A673 (cell line): Measurements from ENCODE around the gene SLC44A1.

Experiments
- EZH2 ChIP-seq: fragments of 200-600 bp; sonication (generic); IDR thresholded peaks from 2 replicates; pipeline ENCODE4 v1.6.1; 2017; ENCODE audit warnings: borderline replicate concordance, low read depth, mild to moderate bottlenecking, mixed read lengths, antibody characterized with exemption, low read length; ENCODE audit not compliant: poor library complexity, severe bottlenecking
- TF ChIP-seq, protein P1 (sequence below): fragments of 300-800, 200-600 bp; sonication (generic); conservative IDR thresholded peaks from 2 replicates; pipeline ENCODE4 v1.5.1; 2017; ENCODE audit warnings: low read depth, mild to moderate bottlenecking, antibody characterized with exemption, low read length, moderate library complexity, mixed read lengths

DNA sequence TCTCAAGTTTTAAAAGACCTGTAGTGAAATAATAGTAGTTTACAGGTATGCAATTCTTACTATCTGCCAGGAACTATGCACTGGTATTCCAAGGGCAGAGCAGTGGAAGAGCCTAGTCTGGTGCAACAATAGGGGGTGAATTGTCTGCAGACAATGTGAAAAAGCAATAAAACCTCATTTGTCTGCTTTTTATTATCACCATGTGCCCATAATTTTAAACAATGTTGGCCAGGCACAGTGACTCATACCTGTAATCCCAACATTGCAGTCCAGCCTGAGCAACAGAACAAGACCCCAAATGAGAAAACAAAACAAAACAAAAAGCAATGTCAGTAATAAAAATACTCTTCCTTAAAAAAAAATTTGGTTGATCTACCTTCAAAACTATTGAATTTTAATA lies 12.2 kb upstream of the SLC44A1 start:
- TF ChIP-seq, protein P1, sequence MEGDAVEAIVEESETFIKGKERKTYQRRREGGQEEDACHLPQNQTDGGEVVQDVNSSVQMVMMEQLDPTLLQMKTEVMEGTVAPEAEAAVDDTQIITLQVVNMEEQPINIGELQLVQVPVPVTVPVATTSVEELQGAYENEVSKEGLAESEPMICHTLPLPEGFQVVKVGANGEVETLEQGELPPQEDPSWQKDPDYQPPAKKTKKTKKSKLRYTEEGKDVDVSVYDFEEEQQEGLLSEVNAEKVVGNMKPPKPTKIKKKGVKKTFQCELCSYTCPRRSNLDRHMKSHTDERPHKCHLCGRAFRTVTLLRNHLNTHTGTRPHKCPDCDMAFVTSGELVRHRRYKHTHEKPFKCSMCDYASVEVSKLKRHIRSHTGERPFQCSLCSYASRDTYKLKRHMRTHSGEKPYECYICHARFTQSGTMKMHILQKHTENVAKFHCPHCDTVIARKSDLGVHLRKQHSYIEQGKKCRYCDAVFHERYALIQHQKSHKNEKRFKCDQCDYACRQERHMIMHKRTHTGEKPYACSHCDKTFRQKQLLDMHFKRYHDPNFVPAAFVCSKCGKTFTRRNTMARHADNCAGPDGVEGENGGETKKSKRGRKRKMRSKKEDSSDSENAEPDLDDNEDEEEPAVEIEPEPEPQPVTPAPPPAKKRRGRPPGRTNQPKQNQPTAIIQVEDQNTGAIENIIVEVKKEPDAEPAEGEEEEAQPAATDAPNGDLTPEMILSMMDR: no peak
- TF ChIP-seq EZH2: no peak
